HepG2 (cell line): ENCODE measurements around the gene OGFOD3. TPM values are rescaled to one million over a fixed set of nuclear protein-coding genes. Genes with fewer than 3 reads are reported as not detected.

ENCODE experiments used
- AGO1 ChIP-seq: fragments of 200-400 bp; formaldehyde crosslinking; IDR thresholded peaks from 2 replicates; pipeline ENCODE4 v1.6.1; 2017; ENCODE audit warnings: mild to moderate bottlenecking, low read depth, low read length, moderate library complexity; ENCODE audit not compliant: poor library complexity, severe bottlenecking
- DMTF1 ChIP-seq: sonication (generic); formaldehyde crosslinking; IDR thresholded peaks from 2 replicates; pipeline ENCODE4 v1.4.0; 2020; ENCODE audit warnings: mild to moderate bottlenecking, missing genetic modification reagents
- FOXA1 ChIP-seq, 2 experiments: fragments of 450-650 bp in 1 of 2; sonication (generic) in 1 of 2; formaldehyde crosslinking in 1 of 2; IDR thresholded peaks; 2 replicates each; pipeline versions ENCODE4 v1.4.0 to v1.6.1; 2016 to 2020; ENCODE audit warnings: missing genetic modification reagents in 1 of 2
- GTF2F1 ChIP-seq: fragments of 150-350 bp; IDR thresholded peaks from 2 replicates; pipeline ENCODE4 v1.6.1; 2014; ENCODE audit warnings: low read length
- NFKBIZ ChIP-seq: IDR thresholded peaks from 2 replicates; pipeline ENCODE4 v1.6.1; 2018; ENCODE audit warnings: missing genetic modification reagents, missing compliant biosample characterization
- PAF1 ChIP-seq: IDR thresholded peaks from 2 replicates; pipeline ENCODE4 v1.6.1; 2016; ENCODE audit warnings: missing genetic modification reagents, missing compliant biosample characterization
- PAX8 ChIP-seq: sonication (generic); formaldehyde crosslinking; IDR thresholded peaks from 2 replicates; pipeline ENCODE4 v1.8.0; 2022; ENCODE audit warnings: mild to moderate bottlenecking, missing genetic modification reagents, borderline replicate concordance
- PTBP1 ChIP-seq: fragments of 200-400 bp; formaldehyde crosslinking; IDR thresholded peaks from 2 replicates; pipeline ENCODE4 v1.6.1; 2018; ENCODE audit warnings: low read length, low read depth; ENCODE audit not compliant: poor library complexity, severe bottlenecking
- SMAD3 ChIP-seq: sonication (generic); formaldehyde crosslinking; IDR thresholded peaks from 2 replicates; pipeline ENCODE4 v1.4.0; 2020; ENCODE audit warnings: missing genetic modification reagents
- STAG1 ChIP-seq: sonication (generic); formaldehyde crosslinking; IDR thresholded peaks from 2 replicates; pipeline ENCODE4 v1.4.0; 2020; ENCODE audit warnings: missing genetic modification reagents
- TMF1 ChIP-seq: sonication (generic); formaldehyde crosslinking; IDR thresholded peaks from 2 replicates; pipeline ENCODE4 v1.8.1; 2022; ENCODE audit warnings: low read depth, missing genetic modification reagents
- ZFP1 ChIP-seq: IDR thresholded peaks from 2 replicates; pipeline ENCODE4 v1.6.1; 2016
- ZFY ChIP-seq: sonication (generic); formaldehyde crosslinking; IDR thresholded peaks from 2 replicates; pipeline ENCODE4 v1.4.0; 2020; ENCODE audit warnings: missing genetic modification reagents
- ZNF160 ChIP-seq: sonication (generic); formaldehyde crosslinking; IDR thresholded peaks from 2 replicates; pipeline ENCODE4 v1.8.0; 2022; ENCODE audit warnings: mild to moderate bottlenecking, inconsistent platforms, missing genetic modification reagents
- ZNF251 ChIP-seq: sonication (generic); formaldehyde crosslinking; IDR thresholded peaks from 2 replicates; pipeline ENCODE4 v1.9.0; 2021; ENCODE audit warnings: mild to moderate bottlenecking, missing genetic modification reagents
- ZNF281 ChIP-seq: sonication (generic); formaldehyde crosslinking; IDR thresholded peaks from 2 replicates; pipeline ENCODE4 v1.4.0; 2020; ENCODE audit warnings: missing genetic modification reagents, borderline replicate concordance
- ZNF570 ChIP-seq: sonication (generic); formaldehyde crosslinking; IDR thresholded peaks from 2 replicates; pipeline ENCODE4 v1.4.0; 2020; ENCODE audit warnings: mild to moderate bottlenecking, missing genetic modification reagents, borderline replicate concordance
- polyA plus RNA-seq, 8 experiments: library from polyadenylated mRNA; depleted of rRNA in 3 of 8; stranded (reverse) in 7 of 8; unstranded in 1 of 8; fragments of >200 nt; fragmentation: Illumina TruSeq in 4 of 8; extraction: Trizol in 4 of 8; gene quantifications; 2 replicates each; pipeline versions ENCODE4 v1.2.1 to v1.2.3, GENCODE V29; 2011 to 2016; ENCODE audit warnings: low read depth in 4 of 8, missing spikeins in 1 of 8, mixed read lengths in 1 of 8; ENCODE audit not compliant: insufficient read depth in 1 of 8
- total RNA-seq, 5 experiments: library from RNA; depleted of rRNA; stranded (reverse); fragments of >200 nt; fragmentation: Illumina TruSeq; extraction: Trizol; gene quantifications; 2 replicates each; pipeline ENCODE4 v1.2.3, GENCODE V29; 2016; ENCODE audit warnings: low read depth in 1 of 5
- TF ChIP-seq, protein P1 (sequence below): sonication (generic); formaldehyde crosslinking; IDR thresholded peaks from 2 replicates; pipeline ENCODE4 v1.5.1; 2020; ENCODE audit warnings: missing genetic modification reagents, mild to moderate bottlenecking, borderline replicate concordance
- TF ChIP-seq, protein P2 (sequence below): sonication (generic); formaldehyde crosslinking; IDR thresholded peaks from 2 replicates; pipeline ENCODE4 v1.4.0; 2020; ENCODE audit warnings: missing genetic modification reagents, borderline replicate concordance

Gene OGFOD3
- total and polyA plus RNA-seq, 2 of the 13 experiments (the other 11 are each of a cell fraction or from before 2014, with no cell fraction given) = 40.0 to 42.1 TPM

GRCh38 chr17:82346342-82347300 is 71.8 kb downstream of the OGFOD3 start (continued):
- TF ChIP-seq ZNF160 (CRISPR knock-in tag) (peak; percentile 86), ZNF281 (peak; percentile 84; the same call in 1 of the 2 replicates), PAX8 (CRISPR knock-in tag) (peak; percentile 73; the same call in 1 of the 2 replicates), FOXA1 (IDR thresholded peaks at IDR 0.05) (peak; percentile 84), FOXA1 (CRISPR knock-in tag; IDR thresholded peaks at IDR 0.05) (peak; percentile 89), ZNF251 (CRISPR knock-in tag) (peak; percentile 51; the same call in 1 of the 2 replicates), DMTF1 (no peak), NFKBIZ (peak; percentile 98), ZFP1 (CRISPR knock-in tag) (peak; percentile 98), ZNF570 (CRISPR knock-in tag) (no peak), GTF2F1 (no peak), TMF1 (CRISPR knock-in tag) (no peak), SMAD3 (CRISPR knock-in tag) (peak; percentile 98), ZFY (peak; percentile 66), AGO1 (no peak), PTBP1 (no peak), PAF1 (CRISPR knock-in tag) (0 out of 2 replicates have a peak, but pooled peaks have one; percentile 44), STAG1 (CRISPR knock-in tag) (peak; percentile 30; the same call in 1 of the 2 replicates)
- TF ChIP-seq, protein P1, sequence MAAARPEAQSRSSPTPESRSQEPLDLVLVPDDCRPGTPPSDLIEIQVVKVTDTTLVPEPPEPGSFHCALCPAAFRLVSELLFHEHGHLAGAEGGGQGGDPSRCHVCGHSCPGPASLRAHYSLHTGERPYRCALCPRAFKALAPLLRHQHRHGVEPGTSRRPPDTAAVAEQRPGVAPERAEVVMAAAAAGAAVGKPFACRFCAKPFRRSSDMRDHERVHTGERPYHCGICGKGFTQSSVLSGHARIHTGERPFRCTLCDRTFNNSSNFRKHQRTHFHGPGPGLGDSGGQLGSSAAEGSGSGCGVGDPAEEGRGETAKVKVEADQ (CRISPR knock-in tag) = no peak
- TF ChIP-seq, protein P2, sequence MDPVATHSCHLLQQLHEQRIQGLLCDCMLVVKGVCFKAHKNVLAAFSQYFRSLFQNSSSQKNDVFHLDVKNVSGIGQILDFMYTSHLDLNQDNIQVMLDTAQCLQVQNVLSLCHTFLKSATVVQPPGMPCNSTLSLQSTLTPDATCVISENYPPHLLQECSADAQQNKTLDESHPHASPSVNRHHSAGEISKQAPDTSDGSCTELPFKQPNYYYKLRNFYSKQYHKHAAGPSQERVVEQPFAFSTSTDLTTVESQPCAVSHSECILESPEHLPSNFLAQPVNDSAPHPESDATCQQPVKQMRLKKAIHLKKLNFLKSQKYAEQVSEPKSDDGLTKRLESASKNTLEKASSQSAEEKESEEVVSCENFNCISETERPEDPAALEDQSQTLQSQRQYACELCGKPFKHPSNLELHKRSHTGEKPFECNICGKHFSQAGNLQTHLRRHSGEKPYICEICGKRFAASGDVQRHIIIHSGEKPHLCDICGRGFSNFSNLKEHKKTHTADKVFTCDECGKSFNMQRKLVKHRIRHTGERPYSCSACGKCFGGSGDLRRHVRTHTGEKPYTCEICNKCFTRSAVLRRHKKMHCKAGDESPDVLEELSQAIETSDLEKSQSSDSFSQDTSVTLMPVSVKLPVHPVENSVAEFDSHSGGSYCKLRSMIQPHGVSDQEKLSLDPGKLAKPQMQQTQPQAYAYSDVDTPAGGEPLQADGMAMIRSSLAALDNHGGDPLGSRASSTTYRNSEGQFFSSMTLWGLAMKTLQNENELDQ (CRISPR knock-in tag) = no peak; the same call in 1 of the 2 replicates
